BE2C (cell line): ENCODE results near the gene FSTL4.

Experiments
- DNase-seq: peaks from one replicate; pipeline ENCODE4 v3.0.0-alpha.2; 2020
- H3K27me3 ChIP-seq: fragments of 250-450 bp; sonication (Bioruptor Pico); 2 replicates; pipeline ENCODE4 v1.5.1; 2020; ENCODE audit warnings: mild to moderate bottlenecking
- H3K36me3 ChIP-seq: fragments of 250-450 bp; sonication (Bioruptor Pico); 2 replicates; pipeline ENCODE4 v1.5.1; 2020; ENCODE audit warnings: mild to moderate bottlenecking
- H3K4me1 ChIP-seq: fragments of 250-450 bp; sonication (Bioruptor Pico); 2 replicates; pipeline ENCODE4 v1.5.1; 2020
- H3K4me3 ChIP-seq: 2 replicates; pipeline ENCODE4 v1.5.1; 2011; ENCODE audit warnings: low read depth, low read length
- H3K9me3 ChIP-seq: fragments of 250-450 bp; sonication (Bioruptor Pico); 2 replicates; pipeline ENCODE4 v1.5.1; 2020
- TF ChIP-seq, protein P1 (sequence below): IDR thresholded peaks from 2 replicates; pipeline ENCODE4 v1.5.1; 2012; ENCODE audit warnings: mild to moderate bottlenecking, low read depth, low read length

Gene FSTL4

DNA sequence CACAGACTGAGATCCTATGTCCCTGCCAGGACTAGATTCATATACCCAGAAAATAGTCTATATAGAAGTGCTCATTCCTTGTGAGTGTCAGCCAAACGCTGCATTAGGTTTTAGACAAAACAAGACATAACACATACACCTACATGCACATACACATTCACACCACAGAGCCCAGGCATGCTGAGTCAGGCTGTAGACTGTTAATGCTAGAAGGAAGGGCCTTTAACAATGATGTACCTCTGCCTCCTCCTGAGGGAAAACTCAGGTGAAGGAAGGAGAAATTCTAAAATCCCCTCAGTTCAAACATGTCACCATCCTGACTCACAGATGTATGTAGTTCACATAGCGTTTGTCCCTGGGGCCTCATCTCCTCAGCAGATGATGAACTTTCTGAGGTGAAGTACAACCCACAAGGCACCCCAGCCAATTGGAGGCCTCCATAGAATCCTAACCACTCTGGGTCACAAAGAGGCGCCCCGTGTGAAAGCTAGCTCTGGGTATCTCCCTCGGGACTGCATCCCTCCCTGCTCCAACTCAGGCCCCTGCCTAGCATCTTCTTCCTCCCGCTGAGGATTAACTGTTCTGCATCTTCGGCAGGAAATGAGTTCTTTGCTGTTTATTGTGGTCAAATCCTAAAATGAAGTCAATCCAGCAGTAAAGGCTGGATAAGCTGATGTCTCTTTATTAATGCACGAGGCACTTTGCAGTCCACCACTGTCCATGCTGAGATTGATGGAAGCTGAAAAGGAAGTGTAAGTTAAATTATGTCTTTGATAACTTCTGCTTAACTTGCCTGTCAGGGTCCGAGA lies 40.8 kb upstream of the FSTL4 start:
- TF ChIP-seq, protein P1, sequence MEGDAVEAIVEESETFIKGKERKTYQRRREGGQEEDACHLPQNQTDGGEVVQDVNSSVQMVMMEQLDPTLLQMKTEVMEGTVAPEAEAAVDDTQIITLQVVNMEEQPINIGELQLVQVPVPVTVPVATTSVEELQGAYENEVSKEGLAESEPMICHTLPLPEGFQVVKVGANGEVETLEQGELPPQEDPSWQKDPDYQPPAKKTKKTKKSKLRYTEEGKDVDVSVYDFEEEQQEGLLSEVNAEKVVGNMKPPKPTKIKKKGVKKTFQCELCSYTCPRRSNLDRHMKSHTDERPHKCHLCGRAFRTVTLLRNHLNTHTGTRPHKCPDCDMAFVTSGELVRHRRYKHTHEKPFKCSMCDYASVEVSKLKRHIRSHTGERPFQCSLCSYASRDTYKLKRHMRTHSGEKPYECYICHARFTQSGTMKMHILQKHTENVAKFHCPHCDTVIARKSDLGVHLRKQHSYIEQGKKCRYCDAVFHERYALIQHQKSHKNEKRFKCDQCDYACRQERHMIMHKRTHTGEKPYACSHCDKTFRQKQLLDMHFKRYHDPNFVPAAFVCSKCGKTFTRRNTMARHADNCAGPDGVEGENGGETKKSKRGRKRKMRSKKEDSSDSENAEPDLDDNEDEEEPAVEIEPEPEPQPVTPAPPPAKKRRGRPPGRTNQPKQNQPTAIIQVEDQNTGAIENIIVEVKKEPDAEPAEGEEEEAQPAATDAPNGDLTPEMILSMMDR, result no peak
- Histone ChIP-seq H3K36me3 (no peaks in the 10 kb centered on the region), H3K9me3 (no peaks in the 10 kb centered on the region), H3K27me3 (no peaks in the 10 kb centered on the region), H3K4me3 (no peak overlapping the region), H3K4me1 (no peaks in the 10 kb centered on the region)
- DNase-seq, result no peak

DNA sequence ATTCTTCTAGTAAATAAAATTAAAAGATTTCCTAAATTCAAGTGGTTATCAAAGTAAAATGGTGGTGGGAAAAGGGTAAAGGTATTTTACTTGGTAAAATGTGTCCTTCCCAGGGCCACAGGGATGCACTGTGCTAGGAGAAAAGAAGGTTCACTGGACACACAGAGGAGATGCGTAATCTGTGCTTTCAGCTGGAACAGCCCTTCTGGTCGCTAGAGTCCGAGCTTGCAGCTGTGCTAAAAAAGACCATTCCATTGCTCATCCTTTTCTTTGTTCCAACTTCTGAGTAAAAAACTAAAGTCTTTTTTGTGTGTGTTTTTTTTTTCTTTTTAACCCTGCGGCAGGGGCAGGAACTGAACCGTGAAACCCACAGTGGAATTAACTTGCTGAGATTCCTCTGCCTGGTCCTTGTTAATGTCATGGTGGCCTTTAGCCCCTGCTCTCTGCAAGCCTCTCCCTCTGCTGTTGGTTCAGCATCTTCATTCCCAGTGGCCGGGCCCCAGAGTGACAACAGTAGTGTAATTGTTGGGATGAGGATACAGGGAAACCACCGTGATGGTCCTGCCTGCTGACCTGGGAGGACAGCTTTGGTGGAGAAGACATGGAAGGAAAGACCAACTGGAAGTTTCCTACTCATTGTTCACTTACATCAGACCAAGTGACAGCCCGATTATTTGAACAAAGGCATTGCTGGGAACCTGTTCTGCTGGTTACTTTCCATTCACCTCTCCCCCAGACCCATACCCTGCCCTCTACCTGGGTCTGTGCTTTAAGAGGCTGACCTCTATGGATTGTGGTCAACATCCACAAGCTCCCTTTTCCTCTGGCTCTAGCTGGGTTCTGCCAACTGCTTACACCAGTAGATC lies 31.9 kb upstream of the FSTL4 start:
- TF ChIP-seq, protein P1, result no peak
- Histone ChIP-seq H3K36me3 (no peaks in the 10 kb centered on the region), H3K4me3 (no peak overlapping the region), H3K27me3 (no peaks in the 10 kb centered on the region), H3K9me3 (no peaks in the 10 kb centered on the region), H3K4me1 (no peaks in the 10 kb centered on the region)
- no peak for DNase-seq

DNA sequence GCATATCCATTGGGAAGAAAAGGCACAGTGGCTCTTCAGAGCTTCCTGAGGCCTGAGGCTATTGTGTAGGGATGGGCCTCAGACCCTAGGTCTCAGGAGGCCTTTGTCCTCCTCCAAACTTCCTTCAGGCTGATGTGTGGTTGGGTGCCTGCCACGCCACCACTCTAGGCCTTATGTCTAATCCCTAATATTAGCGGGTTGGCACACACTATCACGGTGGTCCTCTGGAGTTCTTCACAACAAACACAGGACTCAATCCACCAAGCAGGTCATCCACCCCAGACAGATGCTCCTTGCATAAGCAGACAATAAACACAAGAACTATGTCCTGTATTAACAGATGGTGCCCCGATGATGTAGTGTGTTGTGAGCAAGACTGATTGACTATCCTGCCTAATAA lies 31.0 kb upstream of the FSTL4 start:
- Histone ChIP-seq H3K4me1 (no peaks in the 10 kb centered on the region), H3K4me3 (no peak overlapping the region), H3K27me3 (no peaks in the 10 kb centered on the region), H3K36me3 (no peaks in the 10 kb centered on the region), H3K9me3 (no peaks in the 10 kb centered on the region)
- DNase-seq, result no peak
- TF ChIP-seq, protein P1, result no peak

DNA sequence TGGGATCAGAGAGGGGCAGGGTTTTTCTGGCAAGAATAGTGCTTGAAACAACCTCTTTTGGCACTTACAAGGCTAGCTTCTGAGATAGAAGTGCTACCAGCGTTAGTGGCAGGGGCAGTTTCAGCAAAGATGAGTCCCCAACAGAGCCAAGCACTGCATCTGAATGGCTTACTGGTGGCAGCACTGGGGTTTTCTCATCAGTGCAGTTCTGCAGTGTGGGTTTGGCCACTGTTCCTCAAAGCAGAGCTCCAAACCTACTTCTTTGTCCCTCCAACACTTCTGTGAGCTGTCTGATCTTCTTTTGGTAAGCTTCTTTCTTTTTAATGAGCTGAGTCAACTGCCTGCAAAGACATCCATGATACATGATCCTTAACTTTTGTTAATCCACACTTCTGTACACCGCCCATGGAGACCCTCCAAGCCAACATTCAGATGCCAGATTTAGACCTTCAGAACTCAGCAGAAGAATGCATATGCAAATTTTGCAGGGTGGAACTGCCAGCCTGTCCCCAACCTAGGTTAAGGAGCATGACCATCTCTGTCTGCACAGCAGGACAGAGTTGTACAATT lies 29.9 kb upstream of the FSTL4 start:
- Histone ChIP-seq H3K27me3 (no peaks in the 10 kb centered on the region), H3K4me1 (no peaks in the 10 kb centered on the region), H3K36me3 (no peaks in the 10 kb centered on the region), H3K4me3 (no peak overlapping the region), H3K9me3 (no peaks in the 10 kb centered on the region)
- DNase-seq, result no peak
- TF ChIP-seq, protein P1, result no peak

DNA sequence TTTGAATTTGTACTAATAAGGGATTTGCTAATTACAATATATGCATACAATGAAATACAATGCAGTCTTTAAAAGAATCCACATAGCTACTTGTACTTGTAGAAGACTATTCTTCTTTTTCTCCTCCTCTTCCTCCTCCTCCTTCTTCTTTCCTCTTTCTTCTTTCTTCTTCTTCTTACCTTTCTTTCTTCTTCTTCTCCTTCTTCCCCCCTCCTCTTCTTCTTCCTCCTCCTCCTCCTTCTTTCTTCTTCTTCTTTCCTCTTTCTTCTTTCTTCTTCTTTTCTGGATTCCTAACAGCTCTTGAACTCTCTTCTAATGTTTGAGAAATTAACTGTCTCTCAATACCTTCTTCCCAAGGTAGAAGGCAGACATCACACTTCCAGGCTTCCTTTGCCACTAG lies 29.3 kb upstream of the FSTL4 start:
- DNase-seq, result no peak
- Histone ChIP-seq H3K4me1 (no peaks in the 10 kb centered on the region), H3K4me3 (no peak overlapping the region), H3K36me3 (no peaks in the 10 kb centered on the region), H3K27me3 (no peaks in the 10 kb centered on the region), H3K9me3 (no peaks in the 10 kb centered on the region)
- TF ChIP-seq, protein P1, result no peak
